Lung microvascular endothelial cell (primary cell): Measurements from ENCODE around the gene ACP4. TPM values are rescaled to one million over a fixed set of nuclear protein-coding genes. Genes with fewer than 3 reads are reported as not detected.

ENCODE experiments used
- DNase-seq, 2 donors: peaks; one replicate each; pipeline versions ENCODE4 v3.0.0 to v3.0.0-alpha.2; 2010; ENCODE audit warnings: low read depth in 2 of 2
- total RNA-seq: library from RNA; depleted of rRNA; stranded (reverse); fragments of >200 nt; gene quantifications from 2 replicates; pipeline ENCODE4 v1.2.1, GENCODE V29; 2014

The ACP4 gene
- total RNA-seq, 1 donor from 2014 or later: not detected

- DNase-seq: no peak
Measured at GRCh38 chr19:50842130-50842529, 51.9 kb downstream of the ACP4 start.

- no peak for DNase-seq
Measured at GRCh38 chr19:50843205-50843604, 53.0 kb downstream of the ACP4 start.

- DNase-seq: no peak
Measured at GRCh38 chr19:50843701-50844221, 53.5 kb downstream of the ACP4 start.

GRCh38 chr19:50844296-50844935 is 54.2 kb downstream of the ACP4 start:
- DNase-seq: no peak

Other genes with a start within 250 kb of the ACP4 start
- under 0.01 TPM in 1 of 2 replicates, not detected in the other for gene LRRC4B, start 222.0 kb upstream of the ACP4 start, total RNA-seq
- gene SYT3, start 150.5 kb upstream of the ACP4 start, total RNA-seq: under 0.01 TPM in 2 replicates
- 0.65 TPM in 1 of 2 replicates, not detected in the other for gene C19orf81, start 141.0 kb upstream of the ACP4 start, total RNA-seq
- gene SHANK1, start 70.6 kb upstream of the ACP4 start, total RNA-seq: 0.22 TPM in 1 of 2 replicates, not detected in the other
- gene CLEC11A, start 67.1 kb upstream of the ACP4 start, total RNA-seq: 0.40 and 2.6 TPM in 2 replicates
- gene GPR32, start 20.0 kb upstream of the ACP4 start, total RNA-seq: not detected in 2 replicates
- not detected in 2 replicates for gene KLK1, start 33.4 kb downstream of the ACP4 start, total RNA-seq
- not detected in 2 replicates for gene KLK15, start 43.2 kb downstream of the ACP4 start, total RNA-seq
- not detected in 2 replicates for gene KLK3, start 64.5 kb downstream of the ACP4 start, total RNA-seq
- gene KLK2, start 83.0 kb downstream of the ACP4 start, total RNA-seq: not detected in 2 replicates
- gene KLK4, start 121.0 kb downstream of the ACP4 start, total RNA-seq: not detected in 2 replicates
- not detected in 2 replicates for gene KLK5, start 162.6 kb downstream of the ACP4 start, total RNA-seq
- gene KLK6, start 179.2 kb downstream of the ACP4 start, total RNA-seq: not detected in 2 replicates
- gene KLK7, start 193.5 kb downstream of the ACP4 start, total RNA-seq: not detected in 2 replicates
- gene KLK8, start 211.2 kb downstream of the ACP4 start, total RNA-seq: not detected in 2 replicates
- under 0.01 TPM in 1 of 2 replicates, not detected in the other for gene KLK10, start 229.3 kb downstream of the ACP4 start, total RNA-seq
- gene KLK11, start 236.2 kb downstream of the ACP4 start, total RNA-seq: not detected in 2 replicates
- not detected in 2 replicates for gene KLK12, start 244.6 kb downstream of the ACP4 start, total RNA-seq